MM.1S (cell line): Measurements from ENCODE around the gene SEC63.

Source experiments
- DNase-seq: peaks from one replicate; pipeline ENCODE4 v3.0.0-alpha.2; 2015
- H2AFZ ChIP-seq: fragments of 300-600 bp; sonication (generic); 2 replicates; pipeline ENCODE4 v1.6.0; 2016; ENCODE audit warnings: antibody characterized with exemption, low read length
- H3F3A ChIP-seq: fragments of 300-600 bp; sonication (generic); 2 replicates; pipeline ENCODE4 v1.6.1; 2016; ENCODE audit warnings: mild to moderate bottlenecking, antibody characterized with exemption, low read length, moderate library complexity, mixed read lengths; ENCODE audit not compliant: insufficient read depth
- H3K27ac ChIP-seq: fragments of 300-600 bp; sonication (generic); 2 replicates; pipeline ENCODE4 v1.5.1; 2016; ENCODE audit warnings: mild to moderate bottlenecking, low read length
- H3K27me3 ChIP-seq: fragments of 300-600 bp; sonication (generic); replicated peaks from 2 replicates; pipeline ENCODE4 v1.6.0; 2016; ENCODE audit warnings: low read length; ENCODE audit not compliant: insufficient read depth
- H3K36me3 ChIP-seq: fragments of 300-600 bp; sonication (generic); replicated peaks from 2 replicates; pipeline ENCODE4 v1.6.1; 2016; ENCODE audit warnings: mild to moderate bottlenecking, low read length, mixed read lengths; ENCODE audit not compliant: insufficient read depth
- H3K4me1 ChIP-seq: fragments of 300-600 bp; sonication (generic); 2 replicates; pipeline ENCODE4 v1.6.1; 2016; ENCODE audit warnings: low read length, mixed read lengths
- H3K4me2 ChIP-seq: fragments of 300-600 bp; sonication (generic); 2 replicates; pipeline ENCODE4 v1.6.0; 2016; ENCODE audit warnings: low read depth, low read length
- H3K4me3 ChIP-seq: fragments of 300-600 bp; sonication (generic); 2 replicates; pipeline ENCODE4 v1.5.1; 2016; ENCODE audit warnings: low read length, mixed read lengths
- H3K79me2 ChIP-seq: fragments of 300-600 bp; sonication (generic); 2 replicates; pipeline ENCODE4 v1.6.1; 2016; ENCODE audit warnings: mixed run types, low read length, mixed read lengths
- H3K9ac ChIP-seq: fragments of 300-600 bp; sonication (generic); 2 replicates; pipeline ENCODE4 v1.6.1; 2016; ENCODE audit warnings: low read length, mixed read lengths
- H3K9me2 ChIP-seq: fragments of 300-600 bp; sonication (generic); replicated peaks from 2 replicates; pipeline ENCODE4 v1.6.1; 2016; ENCODE audit warnings: mild to moderate bottlenecking, low read length, mixed read lengths; ENCODE audit not compliant: insufficient read depth
- H3K9me3 ChIP-seq: fragments of 300-600 bp; sonication (generic); replicated peaks from 2 replicates; pipeline ENCODE4 v1.6.1; 2016; ENCODE audit warnings: mild to moderate bottlenecking, low read length, mixed read lengths; ENCODE audit not compliant: insufficient read depth
- H4K20me1 ChIP-seq: fragments of 300-600 bp; sonication (generic); 2 replicates; pipeline ENCODE4 v1.6.1; 2016; ENCODE audit warnings: mild to moderate bottlenecking, low read length, moderate library complexity, mixed read lengths; ENCODE audit not compliant: insufficient read depth
- CTCF ChIP-seq: fragments of 300-600 bp; sonication (generic); IDR thresholded peaks from 2 replicates; pipeline ENCODE4 v1.5.1; 2016; ENCODE audit warnings: antibody characterized with exemption, low read length, mixed read lengths
- EZH2 ChIP-seq: fragments of 300-600 bp; sonication (generic); optimal IDR thresholded peaks from 2 replicates; pipeline ENCODE3; 2017; ENCODE audit warnings: low read depth, mild to moderate bottlenecking, antibody characterized with exemption, low read length, mixed read lengths
- EZH2phosphoT487 ChIP-seq: fragments of 300-600 bp; sonication (generic); IDR thresholded peaks from 2 replicates; pipeline ENCODE4 v1.6.1; 2018; ENCODE audit warnings: antibody characterized with exemption, low read length

SEC63 gene

GRCh38 chr6:107985701-107986100 lies 27.7 kb upstream of the SEC63 start:
- Histone ChIP-seq H3K27me3 (no peaks in the 10 kb centered on the region), H3K79me2 (no peaks in the 10 kb centered on the region), H3K9ac (no peak overlapping the region), H3K9me3 (no peaks in the 10 kb centered on the region), H2AFZ (no peak overlapping the region), H3K9me2 (no peaks in the 10 kb centered on the region), H3K27ac (no peak overlapping the region), H3K4me1 (no peaks in the 10 kb centered on the region), H3K4me2 (no peak overlapping the region), H3K4me3 (no peak overlapping the region), H3K36me3 (no peaks in the 10 kb centered on the region), H4K20me1 (no peaks in the 10 kb centered on the region), H3F3A (no peaks in the 10 kb centered on the region)
- TF ChIP-seq CTCF = no peak
- TF ChIP-seq EZH2 = no peak
- TF ChIP-seq EZH2phosphoT487 = no peak
- DNase-seq = no peak

GRCh38 chr6:107983811-107984210 lies 25.8 kb upstream of the SEC63 start:
- Histone ChIP-seq H3K4me2 (no peak overlapping the region), H3K9me2 (no peaks in the 10 kb centered on the region), H3K9me3 (no peaks in the 10 kb centered on the region), H3K27ac (no peak overlapping the region), H3K27me3 (no peaks in the 10 kb centered on the region), H4K20me1 (no peaks in the 10 kb centered on the region), H3K36me3 (no peaks in the 10 kb centered on the region), H2AFZ (no peak overlapping the region), H3K4me1 (no peaks in the 10 kb centered on the region), H3K9ac (no peak overlapping the region), H3F3A (no peaks in the 10 kb centered on the region), H3K4me3 (no peak overlapping the region), H3K79me2 (no peaks in the 10 kb centered on the region)
- no peak for DNase-seq
- no peak for TF ChIP-seq EZH2phosphoT487
- no peak for TF ChIP-seq CTCF
- TF ChIP-seq EZH2 = no peak

- Histone ChIP-seq H3K4me1 (no peaks in the 10 kb centered on the region), H3K9me3 (no peaks in the 10 kb centered on the region), H3K27ac (no peak overlapping the region), H3K9ac (no peak overlapping the region), H3K9me2 (no peaks in the 10 kb centered on the region), H3K79me2 (no peaks in the 10 kb centered on the region), H2AFZ (no peak overlapping the region), H3K27me3 (no peaks in the 10 kb centered on the region), H3K4me2 (no peak overlapping the region), H3F3A (no peaks in the 10 kb centered on the region), H4K20me1 (no peaks in the 10 kb centered on the region), H3K4me3 (no peak overlapping the region), H3K36me3 (no peaks in the 10 kb centered on the region)
- no peak for TF ChIP-seq CTCF
- no peak for TF ChIP-seq EZH2phosphoT487
- no peak for TF ChIP-seq EZH2
- DNase-seq = no peak
Measured at GRCh38 chr6:107982486-107982885, 24.5 kb upstream of the SEC63 start.
